NCI-H82 treated with DMSO at 0.1 percent for 48 hours (cell line): ENCODE results near the gene SEPTIN10.

Experiments
- DNase-seq: peaks from one replicate; lab custom pipeline; 2025; ENCODE audit not compliant: unreplicated experiment; lab: John Stamatoyannopoulos, UW

SEPTIN10 gene

DNA sequence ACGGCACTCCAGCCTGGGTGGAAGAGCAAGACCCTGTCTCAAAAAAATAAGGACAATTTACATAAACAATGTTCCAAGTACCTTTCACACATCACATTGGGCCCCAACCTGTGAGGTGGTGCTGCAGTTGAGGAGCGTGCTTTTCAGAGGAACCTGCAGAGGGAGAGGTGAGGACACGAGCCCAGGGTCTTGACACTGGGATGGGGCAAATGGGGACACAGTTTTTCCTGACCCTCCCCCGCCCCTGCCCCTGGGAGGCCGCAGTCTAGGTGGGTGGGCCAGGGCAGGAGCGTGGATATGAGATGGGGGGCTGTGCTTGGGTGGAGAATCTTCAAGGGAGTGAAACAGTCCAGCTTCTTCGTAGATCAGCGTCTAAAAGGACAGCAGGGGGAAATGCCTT, 112.9 kb downstream of the SEPTIN10 start:
- no peak for DNase-seq

DNA sequence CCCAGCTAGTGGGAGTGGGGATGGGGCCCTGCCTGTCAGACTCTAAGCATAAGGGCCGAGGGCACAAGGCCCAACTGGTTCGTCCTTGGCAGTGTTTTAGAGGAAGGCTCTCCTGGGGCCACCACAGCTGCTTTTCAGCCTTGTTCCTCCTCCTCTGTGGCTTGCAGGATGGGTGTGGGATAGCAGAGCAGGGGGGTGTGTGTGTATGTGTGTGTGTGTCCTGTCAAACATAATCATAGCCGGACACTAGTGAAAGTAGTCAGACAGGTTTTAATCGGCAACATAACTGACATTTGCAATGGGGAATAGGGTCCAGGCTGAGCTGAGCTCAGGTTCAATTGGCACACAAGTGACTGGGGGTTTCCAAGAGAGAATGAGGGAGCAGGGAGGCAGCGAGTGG, 114.2 kb downstream of the SEPTIN10 start:
- no peak for DNase-seq

DNA sequence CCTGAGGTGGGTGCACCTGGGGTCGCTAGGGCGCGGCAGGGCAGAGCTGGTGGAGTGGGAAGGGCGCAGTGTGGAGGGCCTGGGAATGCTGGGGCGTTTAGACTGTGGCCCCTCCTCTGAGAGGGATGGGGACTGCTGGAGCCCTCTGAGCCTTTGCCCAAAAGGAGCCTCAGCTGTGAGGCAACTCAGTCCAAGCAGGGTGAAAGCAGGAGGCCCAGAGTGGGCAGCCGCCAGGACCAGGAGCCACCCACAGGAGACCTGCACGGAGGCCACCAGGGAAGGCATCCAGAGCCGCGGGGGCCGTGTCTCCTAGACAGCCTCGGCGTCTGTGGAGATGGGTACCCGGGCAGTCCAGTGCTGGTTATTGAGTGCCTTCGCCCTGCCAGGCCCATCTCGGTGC, 114.9 kb downstream of the SEPTIN10 start:
- no peak for DNase-seq

DNA sequence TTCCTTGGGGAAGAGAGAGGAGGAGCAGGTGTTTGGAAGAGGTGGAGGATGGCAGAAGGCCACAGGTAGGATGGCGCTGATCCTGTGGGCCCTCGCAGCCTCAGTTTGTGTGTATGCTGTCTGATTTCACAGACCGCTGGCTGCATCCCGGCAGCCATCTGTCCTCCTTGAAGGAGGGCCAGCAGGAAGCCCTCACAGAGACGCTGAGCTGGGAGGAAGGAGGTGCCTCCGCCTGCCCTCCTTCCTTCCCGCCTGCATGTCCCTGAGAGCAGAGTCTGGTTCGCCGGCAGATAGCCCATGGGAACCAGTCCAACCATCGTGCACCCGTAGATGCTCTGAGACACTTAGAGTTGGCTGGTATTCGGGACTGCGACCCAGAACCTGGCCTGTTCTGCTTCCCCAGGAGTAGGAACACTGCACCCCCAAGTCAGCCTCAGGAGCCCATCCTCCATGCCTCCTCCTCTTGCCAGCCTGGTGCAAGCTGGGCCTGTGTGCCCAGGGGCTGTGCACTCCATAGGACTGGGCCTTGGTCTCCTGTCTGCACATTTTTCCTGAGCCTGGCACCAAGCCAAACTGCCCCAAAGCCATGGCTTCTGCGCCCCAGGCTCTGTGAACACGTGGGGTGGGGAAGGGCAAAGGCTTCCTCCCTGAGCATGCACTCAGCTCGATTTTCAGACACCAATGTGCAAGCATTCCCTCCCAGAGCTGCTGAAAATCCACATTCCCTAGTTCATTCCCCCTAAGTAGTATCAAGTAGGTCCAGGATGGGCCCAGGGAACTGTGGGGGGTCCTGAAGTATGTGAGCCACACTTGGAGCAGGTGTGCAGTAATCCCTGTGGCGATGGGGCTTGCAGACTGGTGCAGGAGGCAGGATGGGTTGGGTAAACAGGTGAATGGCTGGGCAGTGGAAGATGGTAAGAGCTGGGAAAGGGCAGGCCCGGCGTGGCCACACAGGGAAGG, 115.6 kb downstream of the SEPTIN10 start:
- DNase-seq: no peak

DNA sequence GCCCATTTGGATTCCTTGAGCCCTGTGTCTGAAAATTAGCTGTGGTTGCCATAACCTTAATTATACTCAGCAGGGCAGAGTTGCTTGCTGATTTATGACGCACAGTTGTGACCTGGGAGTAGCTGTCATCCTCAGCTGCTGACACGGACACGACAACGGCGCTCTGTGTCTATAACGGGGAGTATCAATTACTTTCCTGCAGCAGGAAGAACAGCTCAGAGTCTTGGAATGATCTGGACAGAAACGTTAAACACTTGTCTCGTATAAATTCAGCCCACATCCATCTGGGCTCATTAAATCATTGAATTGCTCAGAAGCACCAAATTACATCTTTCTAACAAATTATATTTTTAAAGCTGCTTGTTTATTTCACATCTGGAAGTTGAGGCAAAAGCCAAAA, 116.3 kb downstream of the SEPTIN10 start:
- DNase-seq: no peak

DNA sequence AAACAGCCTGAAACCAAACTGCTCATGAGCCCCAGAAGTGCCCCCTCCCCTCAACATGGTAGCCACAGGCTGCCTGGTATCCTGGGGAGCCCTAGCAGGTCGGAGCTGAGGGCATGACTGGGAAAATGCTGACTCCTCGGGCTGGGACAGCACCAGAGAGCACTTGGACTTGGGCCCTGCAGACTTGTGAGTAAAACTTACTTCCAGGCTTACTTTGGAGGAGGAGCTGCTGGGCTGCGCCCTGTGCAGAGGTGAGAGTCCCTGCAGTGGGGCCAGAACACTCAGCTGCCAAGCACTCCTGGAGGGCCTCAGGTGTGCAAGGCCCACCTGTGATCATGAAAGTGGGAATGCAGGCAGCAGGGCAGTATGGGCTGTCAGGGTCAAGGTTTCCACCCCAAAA, 119.4 kb downstream of the SEPTIN10 start:
- no peak for DNase-seq

DNA sequence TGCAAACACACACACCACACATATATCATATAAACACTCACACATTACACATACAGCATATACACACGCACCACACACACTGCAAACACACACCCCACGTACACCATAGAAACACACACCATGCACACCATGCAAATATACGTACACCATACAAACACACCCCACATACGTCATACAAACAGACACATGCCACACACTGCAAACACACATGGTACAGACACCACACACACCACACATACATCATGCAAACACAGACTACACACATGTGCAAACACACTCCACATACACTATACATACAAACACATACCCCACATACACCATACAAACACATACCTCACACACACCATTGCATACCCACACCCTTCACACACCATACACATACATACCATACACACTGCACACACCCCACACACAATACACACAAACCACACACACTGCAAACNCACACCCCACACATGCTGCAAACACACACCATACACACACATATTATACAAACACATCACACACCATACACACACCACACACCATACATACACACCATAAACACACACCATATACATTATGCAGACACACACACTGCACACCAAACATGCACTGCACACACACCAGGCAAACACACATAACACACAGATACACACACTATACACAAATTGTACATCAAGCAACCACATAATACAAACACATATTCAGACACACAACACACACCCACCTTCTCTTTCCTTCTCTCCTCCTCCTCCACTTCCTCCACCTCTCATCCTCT, 120.4 kb downstream of the SEPTIN10 start:
- no peak for DNase-seq
